ENCODE data around the gene CNOT3.
"Not testable (repeated sequence)": the region's sequence is repeated elsewhere in the genome, so short reads cannot be mapped to it uniquely, and the experiment has no call there.

Gene CNOT3

GRCh38 chr19:54137699-54138488 lies at the start of gene CNOT3:
TSS of gene CNOT3 (plus strand) at chr19:54137762. CDS start at chr19:54142979, 5,217 bp downstream.
- DNase-seq, result peak; percentile 35 to 43

GRCh38 chr19:54094426-54095000 lies 43.0 kb upstream of the CNOT3 start:
- no peak for DNase-seq

- DNase-seq, result no peak
Measured at GRCh38 chr19:54095136-54095858, 42.3 kb upstream of the CNOT3 start.

DNA sequence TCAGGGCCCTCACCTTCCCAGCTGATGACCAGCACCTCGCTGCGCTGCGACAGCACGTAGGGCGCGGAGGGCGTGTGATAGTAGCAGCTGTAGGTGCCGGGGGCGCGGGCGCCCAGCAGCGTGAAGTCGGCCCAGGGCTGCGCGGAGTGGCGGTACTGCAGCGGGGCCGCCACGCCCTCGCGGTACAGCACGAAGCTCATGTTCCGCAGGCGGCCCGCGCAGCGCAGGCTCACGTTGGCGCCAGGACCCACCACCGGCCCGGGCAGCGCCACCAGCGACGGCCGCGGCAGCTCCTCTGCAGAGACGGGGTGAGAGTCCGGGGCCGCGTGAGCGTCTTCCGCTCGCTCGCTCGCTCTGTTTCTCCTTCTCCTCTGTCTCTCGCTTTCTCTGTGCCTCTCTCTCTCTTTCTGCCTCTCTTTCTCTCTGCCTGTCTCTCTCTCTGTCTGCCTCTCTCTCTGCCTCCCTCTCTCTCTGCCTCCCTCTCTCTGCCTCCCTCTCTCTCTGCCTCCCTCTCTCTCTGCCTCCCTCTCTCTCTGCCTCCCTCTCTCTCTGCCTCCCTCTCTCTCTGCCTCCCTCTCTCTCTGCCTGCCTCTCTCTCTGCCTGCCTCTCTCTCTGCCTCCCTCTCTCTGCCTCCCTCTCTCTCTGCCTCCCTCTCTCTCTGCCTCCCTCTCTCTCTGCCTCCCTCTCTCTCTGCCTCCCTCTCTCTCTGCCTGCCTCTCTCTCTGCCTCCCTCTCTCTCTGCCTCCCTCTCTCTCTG lies 41.5 kb upstream of the CNOT3 start:
- peak; percentile 51 to 57 for DNase-seq

DNA sequence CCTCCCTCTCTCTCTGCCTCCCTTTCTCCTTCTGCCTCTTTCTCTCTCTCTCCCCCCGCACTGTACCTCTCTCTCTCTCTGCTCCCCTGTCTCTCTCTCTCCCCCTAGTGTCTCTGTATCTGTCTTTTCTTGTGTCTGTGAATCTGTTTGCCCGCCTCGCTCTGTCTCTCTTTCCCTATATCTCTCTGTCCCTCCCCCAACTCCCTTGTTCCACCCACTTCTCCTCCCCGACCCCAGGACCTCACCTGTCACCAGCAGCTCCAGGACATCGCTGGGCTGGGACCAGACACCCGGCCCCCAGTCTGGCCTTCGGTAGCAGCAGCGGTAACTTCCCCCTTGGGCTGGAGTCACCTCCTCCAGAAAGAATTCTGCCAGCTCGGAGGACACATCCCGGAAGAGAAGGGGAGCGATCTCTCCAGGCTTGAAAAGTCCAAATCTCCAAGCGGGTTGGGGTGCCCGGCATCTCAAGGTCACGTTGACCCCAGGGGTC lies 40.9 kb upstream of the CNOT3 start:
- no peak for DNase-seq

GRCh38 chr19:54099190-54099902 lies 38.2 kb upstream of the CNOT3 start:
- no peak for DNase-seq

- not testable (repeated sequence) for DNase-seq
Measured at GRCh38 chr19:54099903-54100255, 37.7 kb upstream of the CNOT3 start.

GRCh38 chr19:54100561-54100960 lies 37.0 kb upstream of the CNOT3 start, which contains the start of gene OSCAR:
TSS of gene OSCAR (minus strand) at chr19:54100803. CDS start at chr19:54100792, 11 bp downstream.
- DNase-seq, result no peak

- DNase-seq, result peak; percentile 96 to 97
Measured at GRCh38 chr19:54102421-54103169, 35.0 kb upstream of the CNOT3 start, which contains the start of gene NDUFA3. TSS of gene NDUFA3 (plus strand) at chr19:54102855. CDS start at chr19:54102879, 24 bp downstream.

DNA sequence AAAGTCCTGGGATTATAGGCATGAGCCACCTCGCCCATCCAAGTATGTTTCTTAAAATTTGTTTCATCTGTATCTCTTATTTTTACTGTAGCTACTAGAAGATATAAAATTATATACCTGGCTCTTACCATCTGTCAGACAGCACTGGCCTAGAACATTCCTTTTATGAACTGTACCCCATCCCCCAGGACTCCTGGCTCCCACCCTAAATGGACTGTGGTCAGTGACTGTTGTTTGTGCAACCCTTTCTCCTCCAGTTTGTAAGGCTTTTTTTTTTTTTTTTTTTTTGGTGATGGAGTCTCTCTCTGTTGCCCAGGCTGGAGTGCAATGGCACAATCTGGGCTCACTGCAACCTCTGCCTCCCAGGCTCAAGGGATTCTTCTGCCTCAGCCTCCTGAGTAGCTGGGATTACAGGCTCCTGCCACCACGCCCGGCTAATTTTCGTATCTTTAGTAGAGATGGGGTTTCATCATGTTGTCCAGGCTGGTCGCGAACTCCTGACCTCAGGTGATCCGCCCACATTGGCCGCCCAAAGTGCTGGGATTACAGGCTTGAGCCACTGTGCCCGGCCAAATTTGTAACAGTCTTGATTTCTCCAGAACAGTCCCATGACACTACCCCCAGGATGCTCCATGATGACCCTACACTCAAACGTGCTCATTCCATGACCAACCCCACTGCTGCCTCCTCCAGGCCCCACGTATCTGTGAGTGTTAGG lies 32.4 kb upstream of the CNOT3 start:
- DNase-seq, result no peak

DNA sequence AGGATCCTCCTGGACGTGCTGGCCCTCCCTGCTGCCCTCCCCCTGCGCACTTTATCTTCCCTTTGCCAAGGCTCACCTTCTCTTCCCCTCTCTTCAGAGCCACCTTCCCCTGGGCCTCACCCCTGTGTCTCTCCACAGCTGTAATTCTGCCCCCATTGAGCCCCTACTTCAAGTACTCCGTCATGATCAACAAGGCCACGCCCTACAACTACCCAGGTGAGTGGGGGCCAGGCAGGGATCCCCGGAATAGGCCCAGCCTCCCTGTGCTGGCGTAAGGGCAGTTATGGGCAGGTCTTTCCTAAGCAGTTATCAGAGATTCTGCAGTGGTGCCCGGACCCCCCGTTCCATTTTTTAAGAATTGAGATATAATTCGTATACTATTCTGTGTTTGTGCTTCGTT lies 31.8 kb upstream of the CNOT3 start:
- no peak for DNase-seq

GRCh38 chr19:54106716-54107115 lies 30.8 kb upstream of the CNOT3 start:
- no peak for DNase-seq

DNA sequence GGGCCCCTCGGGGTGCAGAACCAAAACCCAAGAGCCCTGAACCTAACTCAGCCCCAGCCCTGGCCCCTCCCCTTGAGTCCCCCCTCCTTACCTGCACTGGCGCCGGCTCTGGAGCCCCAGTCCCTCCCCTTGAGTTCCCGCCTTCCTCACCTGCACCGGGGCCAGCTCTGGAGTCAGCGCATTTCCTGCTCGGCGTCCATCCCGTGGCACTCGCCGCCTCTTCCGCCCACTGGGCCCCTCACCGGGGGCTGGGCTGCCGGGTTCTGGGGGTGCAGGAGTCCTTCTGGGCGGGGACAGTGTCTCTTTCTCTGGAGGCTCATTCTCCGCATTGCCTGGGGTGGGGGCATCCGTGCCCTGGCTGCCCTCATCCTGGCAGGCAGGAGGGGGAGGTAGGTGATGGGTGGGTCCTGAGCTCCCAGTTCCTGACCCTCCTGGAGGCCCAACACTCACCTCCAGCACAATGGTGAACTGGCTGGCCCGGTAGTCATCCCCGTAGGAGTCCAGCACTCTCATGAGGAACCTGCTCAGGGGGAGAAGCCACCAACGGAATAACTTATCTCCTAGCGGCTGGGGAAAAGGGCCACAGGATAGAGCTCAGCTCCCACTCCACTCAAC lies 29.6 kb upstream of the CNOT3 start:
- DNase-seq, result no peak

DNA sequence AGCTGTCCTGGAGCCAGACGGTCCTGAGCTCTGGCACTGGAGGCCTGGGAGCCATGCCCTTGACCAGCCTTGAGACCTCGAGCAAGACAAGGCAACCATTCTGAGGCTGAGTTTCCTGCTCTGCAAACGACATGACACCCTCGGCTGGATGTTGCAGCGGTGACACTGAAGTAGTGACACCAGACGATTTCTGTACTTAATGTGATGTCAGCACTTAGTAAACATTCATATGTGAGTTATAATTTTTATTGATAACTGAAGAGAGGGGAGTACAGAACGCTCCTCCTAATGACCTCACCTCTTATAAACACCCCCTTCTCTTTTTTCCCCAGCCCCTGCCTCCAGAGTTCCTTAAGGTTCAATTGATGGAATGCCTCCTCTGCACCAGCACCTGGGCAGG lies 29.1 kb upstream of the CNOT3 start:
- DNase-seq, result no peak

- DNase-seq, result no peak
Measured at GRCh38 chr19:54109651-54110050, 27.9 kb upstream of the CNOT3 start.

- peak; percentile 44 to 57 for DNase-seq
Measured at GRCh38 chr19:54114340-54115108, 23.0 kb upstream of the CNOT3 start.

DNA sequence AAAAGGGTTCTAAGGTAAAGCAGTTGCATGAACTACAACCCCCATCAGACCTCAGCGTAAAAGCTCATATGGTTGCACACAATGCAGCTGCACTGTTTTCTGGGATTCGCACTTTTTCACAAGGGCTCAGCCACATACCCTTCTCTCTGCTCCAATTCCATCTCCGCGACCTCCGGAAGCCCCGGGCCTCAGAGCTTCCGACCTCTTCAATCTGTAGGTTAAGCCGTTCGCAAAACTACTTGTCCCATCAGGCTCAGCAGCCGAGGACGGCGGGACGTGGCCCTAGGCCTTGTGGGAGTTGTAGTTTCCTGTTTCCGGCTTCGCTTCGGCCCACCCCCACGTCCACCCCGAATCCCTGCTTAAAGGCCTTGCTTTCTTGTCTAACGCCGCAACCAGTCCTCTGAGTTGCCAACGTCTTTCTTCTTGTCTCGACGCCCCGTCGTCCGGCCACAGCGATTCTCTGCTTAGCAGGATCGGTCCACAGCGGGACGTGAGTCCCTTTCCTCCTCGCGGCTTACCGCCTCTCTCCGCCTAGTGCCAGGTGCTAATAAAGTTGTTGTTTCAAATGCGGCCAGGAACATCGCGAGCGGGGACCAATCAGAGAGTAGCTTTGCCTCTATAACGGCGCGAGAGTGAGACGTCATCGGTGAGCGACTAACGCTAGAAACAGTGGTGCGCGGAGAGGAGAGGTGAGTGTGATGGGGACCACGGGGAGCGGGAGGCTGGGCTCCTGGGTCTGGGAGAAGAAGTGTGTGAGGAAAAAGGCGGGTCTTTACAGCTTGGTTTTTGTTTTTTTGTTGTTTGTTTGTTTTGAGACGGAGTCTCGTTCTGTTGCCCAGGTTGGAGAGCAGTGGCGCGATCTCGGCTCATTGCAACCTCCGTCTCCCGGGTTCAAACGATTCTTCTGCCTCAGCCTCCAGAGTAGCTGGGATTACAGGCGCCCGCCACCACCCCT lies 22.2 kb upstream of the CNOT3 start, which contains the start of the genes PRPF31 and TFPT:
PRPF31 (plus strand) TSS at position 646 of the 955 bp plus-strand sequence. CDS start 2,525 bp downstream, outside the sequence.
TFPT (minus strand) TSS at position 549 of the 955 bp plus-strand sequence; CDS start at position 161, 388 bp downstream.
- DNase-seq, result peak; percentile 95 to 97

DNA sequence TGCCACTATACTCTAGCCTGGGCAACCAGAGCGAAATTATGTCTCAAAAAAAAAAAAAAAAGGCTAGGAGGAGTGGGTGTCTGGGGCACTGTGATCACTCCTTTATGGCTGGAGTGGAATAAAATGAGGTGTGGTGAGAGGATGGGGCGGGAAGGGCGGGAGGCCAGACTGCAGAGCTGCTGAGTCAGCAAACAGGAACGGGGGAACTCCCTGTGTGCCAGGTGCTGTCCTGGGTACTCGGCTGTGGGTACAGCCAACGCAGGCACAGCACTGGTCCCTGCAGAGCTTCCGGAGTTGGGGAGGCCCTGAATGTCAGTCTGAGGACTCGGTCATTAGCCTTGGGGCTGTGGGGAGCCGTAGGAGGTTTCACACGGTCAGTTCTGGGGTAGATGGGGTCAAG lies 16.3 kb upstream of the CNOT3 start:
- no peak for DNase-seq

All from stimulated activated CD4-positive, alpha-beta T cell treated with anti-CD3 and anti-CD28 coated beads, Interleukin-2, amount 100 ng/mL, for 24 hours (primary cell).